ENCODE data around the gene HOXA6. TPM values are rescaled to one million over a fixed set of nuclear protein-coding genes. Genes with fewer than 3 reads are reported as not detected.

HOXA6 gene
- total RNA-seq, 2 experiments from 2014 or later: not detected

- Mint-ChIP-seq H3K27me3 (peaks cover 96% of the 10 kb centered on the region), H3K27ac (no peak overlapping the region), H3K9me3 (no peaks in the 10 kb centered on the region), H3K4me1 (peaks cover 43% of the 10 kb centered on the region), H3K36me3 (ENCODE audit: low read depth) (peaks cover 5% of the 10 kb centered on the region), H3K4me3 (peak overlapping the region; percentile 34)
- POLR2A ChIA-PET: interaction anchor here (0.8 to 1.2 kb wide), 2 partner anchors 17 to 21 kb away, joined by 3 read pairs; no protein-coding TSS in a partner anchor
- CTCF ChIA-PET: interaction anchor here (0.8 kb wide), 1 partner anchor 10 kb away, joined by 3 read pairs; no protein-coding TSS in a partner anchor
- peak; percentile 51 for DNase-seq
Observed at GRCh38 chr7:27188386-27189294, 41.1 kb upstream of the HOXA6 start.

GRCh38 chr7:27187475-27188385, 40.2 kb upstream of the HOXA6 start:
- Mint-ChIP-seq H3K9me3 (no peaks in the 10 kb centered on the region), H3K36me3 (ENCODE audit: low read depth) (peaks cover 5% of the 10 kb centered on the region), H3K4me3 (peak overlapping the region; percentile 34), H3K27ac (no peak overlapping the region), H3K4me1 (peaks cover 40% of the 10 kb centered on the region), H3K27me3 (peaks cover 93% of the 10 kb centered on the region)
- CTCF ChIA-PET: interaction anchor here (0.8 to 4.7 kb wide), 4 partner anchors 8 to 1335 kb away, joined by 3 to 26 read pairs (median 5); no protein-coding TSS in a partner anchor
- no peak for DNase-seq
- POLR2A ChIA-PET: interaction anchor here (0.8 to 1.0 kb wide), 2 partner anchors 14 to 20 kb away, joined by 3 to 4 read pairs; no protein-coding TSS in a partner anchor

GRCh38 chr7:27186668-27187474, 39.3 kb upstream of the HOXA6 start:
- Mint-ChIP-seq H3K4me3 (no peak overlapping the region), H3K36me3 (ENCODE audit: low read depth) (peaks cover 5% of the 10 kb centered on the region), H3K27ac (no peak overlapping the region), H3K9me3 (no peaks in the 10 kb centered on the region), H3K4me1 (peaks cover 37% of the 10 kb centered on the region), H3K27me3 (peaks cover 93% of the 10 kb centered on the region)
- ChIA-PET CTCF (interaction anchor here (0.9 to 4.7 kb wide), 4 partner anchors 9 to 1335 kb away, joined by 3 to 26 read pairs (median 6); no protein-coding TSS in a partner anchor), POLR2A (interaction anchor here (0.9 to 1.0 kb wide), 2 partner anchors 14 to 15 kb away, joined by 3 to 4 read pairs; no protein-coding TSS in a partner anchor)
- DNase-seq: no peak

- POLR2A ChIA-PET: interaction anchor here (0.9 kb wide), 1 partner anchor 14 kb away, joined by 3 read pairs; no protein-coding TSS in a partner anchor
- peaks cover 5% of the 10 kb centered on the region for H3K36me3 Mint-ChIP-seq (ENCODE audit: low read depth)
- H3K27ac Mint-ChIP-seq: no peak overlapping the region
Observed at GRCh38 chr7:27185854-27186667, 38.5 kb upstream of the HOXA6 start.

GRCh38 chr7:27185013-27185853, 37.7 kb upstream of the HOXA6 start, which contains the start of gene HOXA11:
Gene HOXA11, minus strand, starts transcription at chr7:27185232. Its CDS starts 88 bp downstream, at chr7:27185144.
- POLR2A ChIA-PET: no interaction called here
- H3K36me3 Mint-ChIP-seq (ENCODE audit: low read depth): peaks cover 5% of the 10 kb centered on the region
- no peaks in the 10 kb centered on the region for H3K9me3 Mint-ChIP-seq
- CTCF ChIA-PET: interaction anchor here (1.0 to 4.7 kb wide), 3 partner anchors 10 to 36 kb away, joined by 3 to 26 read pairs (median 4); no protein-coding TSS in a partner anchor
- H3K27ac Mint-ChIP-seq: peak within 1 kb of the TSS; percentile 66
- no peak for DNase-seq
- peaks cover 35% of the 10 kb centered on the region for H3K4me1 Mint-ChIP-seq
- H3K27me3 Mint-ChIP-seq: peaks cover 87% of the 10 kb centered on the region
- peak within 1 kb of the TSS; percentile 48 for H3K4me3 Mint-ChIP-seq

More at GRCh38 chr7:27185854-27186667, 38.5 kb upstream of the HOXA6 start:
- Mint-ChIP-seq H3K4me3 (peak overlapping the region; percentile 11), H3K9me3 (no peaks in the 10 kb centered on the region), H3K4me1 (peaks cover 35% of the 10 kb centered on the region), H3K27me3 (peaks cover 92% of the 10 kb centered on the region)
- CTCF ChIA-PET: interaction anchor here (0.9 to 4.7 kb wide), 4 partner anchors 9 to 1334 kb away, joined by 3 to 26 read pairs (median 6); no protein-coding TSS in a partner anchor
- DNase-seq: no peak

- POLR2A ChIA-PET: no interaction called here
- H3K36me3 Mint-ChIP-seq (ENCODE audit: low read depth): peaks cover 5% of the 10 kb centered on the region
- H3K9me3 Mint-ChIP-seq: no peaks in the 10 kb centered on the region
- H3K27me3 Mint-ChIP-seq: peaks cover 84% of the 10 kb centered on the region
- H3K4me1 Mint-ChIP-seq: peaks cover 34% of the 10 kb centered on the region
- CTCF ChIA-PET: interaction anchor here (1.0 to 4.7 kb wide), 3 partner anchors 11 to 35 kb away, joined by 3 to 26 read pairs (median 4); no protein-coding TSS in a partner anchor
- H3K4me3 Mint-ChIP-seq: peak overlapping the region; percentile 48
- DNase-seq: no peak
- peak overlapping the region; percentile 66 for H3K27ac Mint-ChIP-seq
Observed at GRCh38 chr7:27184337-27185012, 36.9 kb upstream of the HOXA6 start.

GRCh38 chr7:27183682-27184336, 36.2 kb upstream of the HOXA6 start:
- Mint-ChIP-seq H3K27me3 (peaks cover 84% of the 10 kb centered on the region), H3K27ac (peak overlapping the region; percentile 48), H3K4me1 (peaks cover 33% of the 10 kb centered on the region), H3K9me3 (no peaks in the 10 kb centered on the region), H3K4me3 (peak overlapping the region; percentile 27), H3K36me3 (ENCODE audit: low read depth) (peaks cover 5% of the 10 kb centered on the region)
- no peak for DNase-seq
- ChIA-PET CTCF (interaction anchor here (1.6 to 4.7 kb wide), 3 partner anchors 12 to 23 kb away, joined by 4 to 26 read pairs (median 10); no protein-coding TSS in a partner anchor), POLR2A (interaction anchor here (1.2 kb wide), 1 partner anchor 33 kb away, joined by 3 read pairs; no protein-coding TSS in a partner anchor)

- ChIA-PET POLR2A (interaction anchor here (1.2 kb wide), 1 partner anchor 32 kb away, joined by 3 read pairs; no protein-coding TSS in a partner anchor), CTCF (interaction anchor here (1.6 to 4.7 kb wide), 3 partner anchors 12 to 22 kb away, joined by 7 to 26 read pairs (median 10); no protein-coding TSS in a partner anchor)
- Mint-ChIP-seq H3K9me3 (no peaks in the 10 kb centered on the region), H3K4me3 (no peak overlapping the region), H3K27me3 (peaks cover 83% of the 10 kb centered on the region), H3K27ac (peak overlapping the region; percentile 14), H3K4me1 (peaks cover 26% of the 10 kb centered on the region), H3K36me3 (ENCODE audit: low read depth) (peaks cover 5% of the 10 kb centered on the region)
- DNase-seq: no peak
Observed at GRCh38 chr7:27182861-27183681, 35.5 kb upstream of the HOXA6 start.

- Mint-ChIP-seq H3K4me1 (peaks cover 20% of the 10 kb centered on the region), H3K9me3 (no peaks in the 10 kb centered on the region), H3K27ac (no peak overlapping the region), H3K36me3 (ENCODE audit: low read depth) (peaks cover 5% of the 10 kb centered on the region), H3K4me3 (no peak overlapping the region), H3K27me3 (peaks cover 83% of the 10 kb centered on the region)
- ChIA-PET CTCF (interaction anchor here (0.9 to 2.8 kb wide), 3 partner anchors 14 to 56 kb away, joined by 3 to 10 read pairs (median 7); no protein-coding TSS in a partner anchor), POLR2A (no interaction called here)
- no peak for DNase-seq
Observed at GRCh38 chr7:27182285-27182841, 34.8 kb upstream of the HOXA6 start.

Data from activated CD4-positive, alpha-beta memory T cell treated with anti-CD3 and anti-CD28 coated beads, Interleukin-2, amount 10 ng/mL, durations not matched to agents 7 days and 5 days (primary cell).